ENCODE results near the gene TEX38.
"Not testable (repeated sequence)": the region's sequence is repeated elsewhere in the genome, so short reads cannot be mapped to it uniquely, and the experiment has no call there.

TEX38 gene

DNA sequence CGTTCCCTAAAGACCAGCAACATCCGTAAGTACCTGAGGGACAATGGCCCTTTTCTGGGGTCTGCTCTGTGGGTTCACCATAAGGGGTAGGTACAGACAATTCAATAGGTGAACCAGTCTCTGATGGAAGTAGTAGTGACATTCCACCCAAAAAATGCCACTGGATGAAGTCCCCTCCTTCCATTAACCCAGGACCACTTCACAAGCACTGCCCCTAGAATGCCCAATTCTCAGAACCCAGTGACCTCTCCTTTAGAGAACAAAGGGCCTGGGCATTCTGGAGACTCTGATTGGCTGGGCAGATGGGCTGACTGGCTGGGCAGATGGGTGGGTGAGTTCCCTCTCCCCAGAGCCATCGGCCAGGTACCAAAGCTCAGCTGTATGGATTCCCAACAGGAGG, at the start of gene TEX38:
TSS of gene TEX38 (plus strand) at position 301 of the 400 bp plus-strand sequence. CDS start at position 382, 81 bp downstream.
- no peak for DNase-seq (ENCODE audit: low read depth)

DNA sequence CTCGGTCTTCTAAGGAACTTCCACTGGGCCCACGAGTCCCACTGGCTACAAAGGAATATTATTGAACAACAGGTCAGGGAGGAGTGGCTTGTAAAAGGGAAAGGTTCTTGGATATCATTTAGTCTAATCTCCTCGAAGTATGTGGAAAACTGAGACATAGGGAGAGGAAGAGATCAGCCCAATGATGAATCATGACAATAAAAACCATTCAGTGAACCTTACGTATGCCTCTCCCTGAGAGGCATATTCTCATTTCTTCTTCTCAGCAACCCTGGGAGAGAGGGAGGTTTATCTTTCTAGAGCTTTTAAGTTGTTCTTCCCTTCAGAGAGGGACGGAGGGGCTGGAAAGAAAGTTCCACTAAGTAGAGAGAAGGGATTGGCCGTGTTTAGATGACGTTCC, 49.7 kb upstream of the TEX38 start:
- no peak for DNase-seq (ENCODE audit: low read depth)

DNA sequence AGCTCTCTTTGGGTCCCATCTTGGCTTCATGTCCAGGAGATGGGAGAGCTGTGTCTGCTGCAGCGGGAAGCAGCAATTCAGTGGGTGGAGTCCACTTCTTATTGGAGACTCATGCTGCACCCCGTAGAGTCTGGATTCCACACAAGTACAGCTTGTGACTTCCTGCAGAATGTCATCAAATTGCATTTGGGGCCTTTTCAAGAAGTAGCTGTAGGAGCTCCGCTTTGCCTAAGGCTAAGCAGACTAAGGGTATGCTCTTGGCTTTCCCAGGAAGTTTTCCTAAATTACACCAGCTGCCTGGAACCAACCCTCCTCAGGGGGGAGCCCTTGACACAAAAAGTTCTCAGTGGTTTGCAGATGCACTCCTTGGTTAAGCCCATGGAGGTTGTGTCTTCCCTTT, 49.3 kb upstream of the TEX38 start:
- DNase-seq (ENCODE audit: low read depth), result no peak

DNA sequence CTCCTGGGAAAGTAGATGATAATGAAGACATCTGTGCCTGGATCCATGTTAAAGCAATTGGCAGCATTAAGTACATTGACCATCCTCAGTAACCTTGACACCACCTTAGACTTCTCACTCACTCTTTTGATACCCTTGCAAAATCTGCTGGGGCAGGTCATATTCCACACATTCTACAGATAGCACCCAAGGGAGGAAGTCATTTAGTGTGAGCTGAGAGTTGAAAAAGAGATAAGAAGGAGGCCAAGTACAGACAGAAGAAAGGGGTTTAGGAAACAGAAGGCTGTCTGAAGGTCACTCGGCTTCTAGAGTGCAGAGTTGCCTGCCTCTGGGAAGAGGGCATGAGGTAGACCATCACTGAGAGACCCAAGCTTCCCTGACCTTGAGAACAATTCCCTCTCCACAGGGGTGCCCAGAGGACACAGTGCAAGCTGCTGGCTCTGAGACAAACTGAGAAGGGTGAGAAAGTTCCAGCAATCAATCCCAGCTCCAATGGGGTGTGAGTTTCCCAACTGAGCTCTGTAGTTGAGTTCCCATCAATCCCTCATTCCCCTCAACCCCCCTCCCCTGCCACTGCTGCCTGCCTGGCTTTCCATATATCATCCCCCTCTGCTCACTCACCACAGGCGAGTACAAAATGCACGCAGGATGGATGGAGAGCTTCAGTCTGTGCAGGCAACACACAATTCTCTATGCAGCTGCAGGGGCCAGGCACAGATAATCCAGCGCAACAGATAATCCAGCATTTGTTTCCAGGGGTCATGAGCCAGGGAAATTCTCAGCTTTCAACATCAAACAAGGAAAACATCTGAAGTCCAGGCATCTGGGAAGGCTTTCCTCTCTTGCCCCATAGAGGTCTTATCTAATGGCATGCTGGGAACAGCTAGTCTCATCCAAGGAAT, 47.7 kb upstream of the TEX38 start:
- DNase-seq (ENCODE audit: low read depth), result no peak

DNA sequence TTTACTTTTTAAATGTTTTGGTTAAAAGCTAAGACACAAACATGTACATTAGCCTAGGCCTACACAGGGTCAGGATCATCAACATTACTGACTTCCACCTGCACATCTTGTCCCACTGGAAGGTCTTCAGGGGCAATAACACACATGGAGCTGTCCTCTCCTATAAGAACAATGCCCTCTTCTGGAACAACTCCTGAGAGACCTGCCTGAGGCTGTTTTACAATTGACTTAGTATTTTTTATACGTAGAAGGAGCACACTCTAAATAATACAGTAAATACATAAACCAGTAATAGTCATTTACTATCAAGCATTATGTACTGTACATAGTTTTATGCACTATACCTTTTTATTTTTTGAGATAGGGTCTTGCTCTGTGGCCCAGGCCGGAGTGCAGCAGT, 40.9 kb upstream of the TEX38 start:
- no peak for DNase-seq (ENCODE audit: low read depth)

DNA sequence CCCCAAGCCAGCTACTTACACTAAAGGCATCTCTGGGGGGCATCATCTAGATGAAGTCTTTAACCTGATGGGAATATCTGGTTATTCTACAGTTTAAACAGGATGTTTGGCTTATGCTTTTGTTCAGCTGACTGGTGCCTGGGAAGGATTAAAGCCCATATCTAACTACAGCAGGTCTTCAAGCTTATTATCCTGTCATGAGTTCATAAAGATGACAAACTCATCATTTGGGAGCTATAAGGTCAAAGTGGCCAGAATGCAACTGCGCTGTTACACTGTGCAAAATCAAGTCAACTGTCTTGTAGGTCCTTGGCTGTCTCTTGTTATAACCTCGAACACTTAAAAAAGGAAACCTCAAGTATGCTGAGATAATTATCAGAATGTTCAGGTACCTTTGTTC, 36.4 kb upstream of the TEX38 start:
- no peak for DNase-seq (ENCODE audit: low read depth)

DNA sequence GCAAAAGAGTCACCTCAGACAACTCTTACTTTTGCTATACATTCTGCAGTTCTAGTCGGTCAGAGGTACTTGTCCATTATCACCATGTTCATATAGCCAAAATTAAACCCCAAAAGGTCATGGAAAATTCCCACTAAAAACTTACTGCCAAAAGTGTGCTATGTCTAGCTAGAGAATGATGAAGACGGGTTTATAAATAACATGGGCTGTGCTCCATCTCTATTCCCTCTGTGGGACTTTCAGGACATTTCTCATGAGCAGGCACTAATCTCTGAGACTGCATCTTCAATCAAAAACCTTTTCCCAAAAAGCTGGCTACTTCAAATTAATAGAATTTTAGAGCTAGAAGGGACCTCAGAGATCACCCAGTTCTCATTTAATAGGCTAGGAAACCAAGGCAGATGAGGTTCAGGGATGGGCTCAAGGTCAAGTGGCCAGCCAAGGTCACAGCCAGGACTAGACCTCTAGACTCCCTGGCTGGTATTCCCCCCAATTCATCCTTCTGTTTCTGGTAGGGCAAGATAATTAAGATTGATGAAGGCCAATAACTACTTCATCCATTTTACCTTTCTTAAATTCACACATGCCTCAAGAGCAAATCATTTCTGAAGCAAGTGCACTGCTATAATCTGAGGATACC, 34.1 kb upstream of the TEX38 start:
- no peak for DNase-seq (ENCODE audit: low read depth)

DNA sequence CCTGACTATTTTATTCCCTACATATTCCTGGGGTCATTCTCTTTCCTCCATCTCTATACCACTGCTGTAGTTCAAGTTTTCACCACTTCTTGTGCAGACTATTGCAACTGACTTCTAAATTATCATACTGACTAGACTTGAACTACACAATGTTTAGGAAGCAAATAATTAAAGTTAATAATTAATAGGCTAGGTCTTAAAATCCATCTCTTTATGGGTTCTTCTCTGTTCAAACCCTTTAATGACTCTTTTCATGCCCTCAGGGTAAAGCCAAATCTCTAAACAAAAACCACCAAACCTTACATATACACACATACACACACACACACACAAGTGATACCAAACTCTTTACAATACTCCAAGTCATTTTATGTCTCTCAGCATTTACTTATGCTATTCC, 32.7 kb upstream of the TEX38 start:
- DNase-seq (ENCODE audit: low read depth), result no peak

DNA sequence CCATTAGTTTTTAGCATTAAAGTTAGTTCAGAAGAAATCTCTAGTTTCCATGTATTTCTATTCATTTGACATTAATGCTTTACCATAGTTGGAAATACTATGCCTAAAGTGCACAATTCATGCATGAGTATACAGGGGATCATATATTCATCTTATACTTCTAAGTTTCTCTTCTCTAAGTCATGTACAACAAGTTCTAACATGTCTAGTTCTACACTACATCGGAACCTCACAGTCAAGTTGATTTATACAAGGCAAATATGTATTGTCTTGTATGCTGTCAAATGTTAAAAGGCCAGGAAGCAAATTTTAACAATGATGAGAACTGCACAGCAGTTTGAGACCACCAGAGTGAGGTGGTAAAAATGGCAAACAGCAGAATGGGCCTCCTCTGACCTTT, 32.1 kb upstream of the TEX38 start:
- DNase-seq (ENCODE audit: low read depth), result no peak

DNA sequence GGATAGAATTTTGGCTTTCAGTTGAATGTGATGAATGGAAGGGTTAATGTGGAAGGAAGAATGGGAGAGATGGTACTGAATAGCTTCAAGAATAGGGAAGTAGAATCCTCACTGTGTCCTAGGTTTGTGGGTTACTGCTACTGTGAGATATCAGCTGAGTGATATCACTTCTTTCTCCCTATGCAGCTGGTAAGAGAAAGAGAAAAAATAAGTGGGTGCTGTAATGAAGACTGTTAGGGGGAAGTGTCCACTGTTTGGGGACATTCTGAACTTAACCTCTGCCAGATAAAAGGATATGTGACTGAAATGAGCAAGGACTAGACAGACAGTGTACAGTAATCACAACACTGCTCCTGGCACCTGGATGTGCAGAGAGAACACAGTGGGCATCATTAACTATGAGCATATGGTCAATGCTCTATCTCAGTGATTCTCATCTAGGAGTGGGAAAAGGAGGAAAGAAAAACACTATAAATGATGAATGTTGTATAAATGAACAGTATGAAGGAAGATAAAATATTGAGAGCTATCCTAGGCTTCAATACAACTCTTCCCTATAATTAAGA, 29.5 kb upstream of the TEX38 start:
- no peak for DNase-seq (ENCODE audit: low read depth)

DNA sequence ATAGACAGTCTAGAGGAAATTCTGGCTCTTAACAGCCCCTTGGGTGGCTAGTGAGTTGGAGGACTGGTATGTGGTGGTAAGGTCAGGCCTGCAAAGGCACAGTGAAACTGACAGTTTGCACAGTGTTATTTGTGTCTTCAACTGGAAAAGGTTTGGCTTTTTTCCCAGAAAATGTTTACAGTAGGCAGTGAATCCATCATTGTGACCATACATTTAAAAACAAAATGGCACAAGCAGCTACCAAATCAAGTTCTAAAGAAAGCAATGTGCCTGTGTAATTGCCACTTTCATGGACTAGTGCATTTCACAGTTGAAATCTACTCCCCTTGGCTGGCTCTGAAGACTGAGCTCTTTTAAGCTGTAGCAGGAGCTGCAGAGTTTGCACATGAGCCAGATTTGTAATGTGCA, 28.3 kb upstream of the TEX38 start:
- DNase-seq (ENCODE audit: low read depth), result no peak

DNA sequence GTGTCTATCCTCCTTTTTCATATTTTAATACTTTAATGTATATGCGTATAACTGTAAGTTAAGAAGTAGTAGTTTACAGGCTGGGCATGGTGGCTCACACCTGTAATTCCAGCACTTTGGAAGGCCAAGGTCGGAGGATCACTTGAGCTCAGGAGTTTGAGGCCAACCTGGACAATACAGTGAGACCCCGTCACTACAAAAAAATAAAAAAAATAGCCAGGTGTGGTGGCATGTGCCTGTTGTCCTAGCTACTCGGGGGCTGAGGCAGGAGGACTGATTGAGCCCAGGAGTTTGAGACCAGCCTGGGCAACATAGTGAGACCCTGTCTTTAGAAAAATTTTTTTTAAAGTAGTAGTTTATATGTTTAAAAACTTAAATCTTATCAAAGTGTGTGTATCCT, 25.8 kb upstream of the TEX38 start:
- DNase-seq (ENCODE audit: low read depth), result no peak

DNA sequence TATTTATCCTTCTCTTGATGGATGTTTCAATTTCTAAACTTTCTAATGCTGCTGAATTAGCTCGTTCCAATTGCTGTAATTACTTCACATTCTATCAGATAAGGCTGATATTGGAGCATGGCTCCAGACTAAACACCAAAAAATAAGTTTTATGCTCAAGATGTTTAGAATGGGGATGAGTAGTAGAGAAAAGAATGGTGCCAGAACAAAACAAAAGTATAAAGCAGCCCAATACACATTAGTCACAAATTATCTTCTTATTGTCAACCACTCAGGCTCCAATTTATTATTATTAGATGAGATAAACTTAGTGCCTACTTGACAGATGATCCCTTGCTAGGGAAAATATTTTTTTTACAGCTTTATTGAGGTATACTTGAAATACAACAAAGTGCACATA, 25.3 kb upstream of the TEX38 start:
- no peak for DNase-seq (ENCODE audit: low read depth)

DNA sequence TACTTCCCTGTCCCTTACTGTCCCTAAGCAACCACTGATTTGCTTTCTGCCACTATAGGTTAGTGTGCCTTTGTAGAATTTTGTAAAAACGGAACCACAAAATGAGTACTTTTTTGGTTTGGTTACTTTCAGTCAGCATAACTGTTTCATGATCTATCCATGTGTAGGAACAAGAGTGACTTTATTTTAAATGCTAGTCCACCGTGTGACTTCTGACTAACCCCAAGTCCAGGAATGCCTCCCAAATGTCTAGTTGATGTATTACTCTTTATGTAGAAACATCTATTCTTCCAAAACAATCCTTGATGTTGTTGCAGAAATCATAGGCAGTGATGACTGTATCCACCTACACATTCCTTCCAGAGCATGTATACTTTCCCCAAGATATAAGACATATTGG, 24.8 kb upstream of the TEX38 start:
- DNase-seq (ENCODE audit: low read depth), result no peak

DNA sequence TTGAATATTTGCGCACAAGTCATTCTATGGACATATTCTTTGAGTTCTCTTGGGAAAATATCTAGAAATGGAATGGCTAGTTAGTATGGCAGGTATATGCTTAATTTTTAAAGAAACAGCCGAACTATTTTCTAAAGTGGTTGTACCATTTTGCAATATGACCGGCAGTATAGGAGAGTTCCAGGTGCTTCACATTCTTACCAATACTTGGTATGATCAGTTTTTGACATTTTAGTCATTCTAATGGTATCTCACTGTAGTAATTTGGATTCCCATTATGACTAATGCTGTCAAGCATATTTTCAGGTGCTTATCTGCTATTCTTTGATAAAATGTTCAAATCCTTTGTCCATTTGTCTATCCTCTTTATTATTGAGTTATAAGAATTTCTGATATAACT, 24.0 kb upstream of the TEX38 start:
- DNase-seq (ENCODE audit: low read depth), result no peak

DNA sequence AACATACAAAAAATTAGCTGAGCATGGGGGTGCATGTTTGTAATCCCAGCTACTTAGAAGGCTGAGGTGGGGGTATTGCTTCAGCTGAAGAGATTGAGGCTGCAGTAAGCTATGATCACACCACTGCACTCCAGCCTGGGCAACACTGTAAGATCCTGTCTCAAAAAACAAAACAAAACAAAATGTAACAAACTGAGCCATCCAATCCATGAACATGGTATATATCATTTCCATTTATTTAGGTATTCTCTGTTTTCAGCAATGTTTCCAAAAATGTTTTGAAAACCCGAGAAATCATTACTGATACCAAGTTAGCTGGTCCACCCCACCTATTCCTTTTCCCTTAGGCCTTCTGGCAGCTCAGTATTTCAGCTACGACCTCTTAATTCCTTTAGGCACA, 21.9 kb upstream of the TEX38 start:
- no peak for DNase-seq (ENCODE audit: low read depth)

DNA sequence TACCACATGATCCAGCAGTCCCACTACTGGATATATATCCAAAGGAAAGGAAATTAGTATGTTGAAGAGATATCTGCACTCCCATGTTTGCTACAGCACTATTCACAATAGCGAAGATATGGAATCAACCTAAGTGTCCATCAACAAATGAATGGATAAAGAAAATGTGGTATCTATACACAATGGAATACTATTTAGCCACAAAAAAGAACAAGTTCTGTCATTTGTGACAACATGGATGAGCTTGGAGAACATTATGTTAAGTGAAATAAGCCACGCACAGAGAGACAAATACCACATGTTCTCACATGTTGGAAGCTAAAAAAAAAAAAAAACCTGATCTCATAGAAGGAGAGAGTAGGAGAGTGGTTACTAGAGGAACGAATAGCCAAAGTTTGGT, 21.2 kb upstream of the TEX38 start:
- DNase-seq (ENCODE audit: low read depth), result no peak

DNA sequence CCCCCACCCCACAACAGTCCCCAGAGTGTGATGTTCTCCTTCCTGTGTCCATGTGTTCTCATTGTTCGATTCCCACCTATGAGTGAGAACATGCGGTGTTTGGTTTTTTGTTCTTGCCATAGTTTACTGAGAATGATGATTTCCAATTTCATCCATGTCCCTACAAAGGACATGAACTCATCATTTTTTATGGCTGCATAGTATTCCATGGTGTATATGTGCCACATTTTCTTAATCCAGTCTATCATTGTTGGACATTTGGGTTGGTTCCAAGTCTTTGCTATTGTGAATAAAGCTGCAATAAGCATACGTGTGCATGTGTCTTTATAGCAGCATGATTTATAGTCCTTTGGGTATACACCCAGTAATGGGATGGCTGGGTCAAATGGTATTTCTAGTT, 20.5 kb upstream of the TEX38 start:
- not testable (repeated sequence) for DNase-seq (ENCODE audit: low read depth)

DNA sequence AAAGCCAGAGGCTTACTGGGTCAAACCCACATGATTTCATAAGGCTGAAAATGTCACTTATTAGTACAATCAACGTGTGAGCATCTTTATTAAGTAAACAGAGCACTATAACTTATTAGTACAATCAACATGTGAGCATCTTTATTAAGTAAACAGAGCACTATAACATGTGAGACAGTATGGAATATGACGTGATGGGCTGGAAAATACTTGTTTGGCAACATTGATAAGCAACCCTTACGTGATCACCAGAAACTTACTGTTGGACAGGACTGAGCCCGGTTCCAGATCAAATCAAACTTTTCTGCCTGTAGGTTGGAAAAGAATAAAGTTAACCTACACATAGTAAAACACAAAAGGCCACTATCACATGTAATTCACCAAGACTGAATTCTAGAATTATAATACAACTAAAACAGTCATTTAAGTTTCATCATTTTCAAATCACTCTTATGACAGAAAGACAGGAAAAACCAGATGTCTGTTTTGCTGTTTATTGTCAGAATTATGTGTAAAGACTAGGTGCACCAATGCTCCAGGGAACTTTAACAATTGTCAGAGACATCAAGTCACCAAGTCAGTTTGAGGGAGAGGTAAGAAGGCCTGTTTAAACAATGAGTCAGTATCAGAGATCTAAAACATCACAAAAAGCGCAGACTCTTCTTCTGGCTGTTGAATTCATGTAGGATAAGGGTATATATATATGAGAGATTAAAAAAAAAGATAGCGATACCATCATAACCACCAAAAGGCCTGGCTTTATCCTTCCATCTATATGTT, 19.1 kb upstream of the TEX38 start:
- DNase-seq (ENCODE audit: low read depth), result no peak

DNA sequence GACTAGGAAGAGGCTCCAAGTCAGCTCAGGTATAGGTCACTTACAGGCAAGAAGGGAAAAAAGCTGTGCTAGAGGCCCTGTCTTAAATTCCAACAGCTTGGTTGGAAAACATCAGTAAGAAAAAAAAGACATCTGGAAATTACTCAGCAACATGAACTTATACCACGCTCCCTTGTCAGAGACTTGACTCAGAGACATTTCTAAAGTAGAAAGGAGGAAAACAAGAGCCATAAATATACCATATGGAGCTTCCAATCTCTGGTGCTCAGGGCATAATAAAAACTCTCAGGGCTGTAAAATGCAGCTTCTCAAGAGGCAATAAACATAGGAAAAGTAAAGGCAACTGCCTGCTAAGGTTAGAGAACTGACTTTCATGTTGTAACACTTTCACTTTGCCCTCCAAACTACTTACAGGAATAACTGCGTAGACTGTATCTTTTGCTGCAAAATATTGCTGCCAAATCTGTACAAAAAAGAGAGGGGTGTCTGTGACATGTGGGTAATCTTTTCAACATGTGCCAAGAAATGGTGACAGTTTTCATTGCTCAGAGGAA, 18.2 kb upstream of the TEX38 start:
- no peak for DNase-seq (ENCODE audit: low read depth)

DNA sequence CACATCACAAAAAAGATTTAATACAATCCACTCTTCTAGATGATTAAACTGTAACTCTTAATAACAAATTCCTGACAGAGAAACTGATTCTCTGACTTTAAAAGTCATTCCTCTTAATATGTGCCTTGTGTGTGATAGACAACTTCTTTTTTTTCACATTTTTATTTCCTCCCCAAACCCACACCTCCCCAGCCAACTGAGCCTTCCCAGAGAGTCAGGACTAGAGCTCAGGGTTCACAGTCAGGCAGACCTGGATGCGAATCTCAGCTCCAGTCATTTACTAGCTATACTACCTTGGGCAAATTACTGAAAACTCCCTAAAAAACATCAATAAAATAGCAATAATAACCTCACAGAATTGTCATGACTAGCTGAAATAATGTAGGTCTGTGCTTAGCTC, 17.6 kb upstream of the TEX38 start:
- DNase-seq (ENCODE audit: low read depth), result no peak

DNA sequence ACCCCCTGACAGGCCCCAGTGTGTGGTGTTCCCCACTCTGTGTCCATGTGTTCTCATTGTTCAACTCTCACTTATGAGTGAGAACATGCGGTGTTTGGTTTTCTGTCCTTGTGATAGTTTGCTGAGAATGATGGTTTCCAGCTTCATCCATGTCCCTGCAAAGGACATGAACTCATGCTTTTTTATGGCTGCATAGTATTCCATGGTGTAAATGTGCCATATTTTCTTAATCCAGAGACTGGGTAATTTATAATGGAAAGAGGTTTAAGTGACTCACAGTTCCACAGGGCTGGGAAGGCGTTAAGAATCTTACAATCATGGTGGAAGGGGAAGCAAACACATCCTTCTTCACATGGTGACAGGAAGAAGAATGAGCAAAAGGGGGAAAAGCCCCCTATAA, 17.0 kb upstream of the TEX38 start:
- not testable (repeated sequence) for DNase-seq (ENCODE audit: low read depth)
